ENCODE measurements around the gene ZNF431. TPM values are rescaled to one million over a fixed set of nuclear protein-coding genes. Genes with fewer than 3 reads are reported as not detected.
A peak's percentile ranks its signal among the peaks of the same experiment; 100 is the strongest.

Gene ZNF431
- total and polyA plus RNA-seq, 2 experiments from 2014 or later: 18.0 to 47.5 TPM

DNA sequence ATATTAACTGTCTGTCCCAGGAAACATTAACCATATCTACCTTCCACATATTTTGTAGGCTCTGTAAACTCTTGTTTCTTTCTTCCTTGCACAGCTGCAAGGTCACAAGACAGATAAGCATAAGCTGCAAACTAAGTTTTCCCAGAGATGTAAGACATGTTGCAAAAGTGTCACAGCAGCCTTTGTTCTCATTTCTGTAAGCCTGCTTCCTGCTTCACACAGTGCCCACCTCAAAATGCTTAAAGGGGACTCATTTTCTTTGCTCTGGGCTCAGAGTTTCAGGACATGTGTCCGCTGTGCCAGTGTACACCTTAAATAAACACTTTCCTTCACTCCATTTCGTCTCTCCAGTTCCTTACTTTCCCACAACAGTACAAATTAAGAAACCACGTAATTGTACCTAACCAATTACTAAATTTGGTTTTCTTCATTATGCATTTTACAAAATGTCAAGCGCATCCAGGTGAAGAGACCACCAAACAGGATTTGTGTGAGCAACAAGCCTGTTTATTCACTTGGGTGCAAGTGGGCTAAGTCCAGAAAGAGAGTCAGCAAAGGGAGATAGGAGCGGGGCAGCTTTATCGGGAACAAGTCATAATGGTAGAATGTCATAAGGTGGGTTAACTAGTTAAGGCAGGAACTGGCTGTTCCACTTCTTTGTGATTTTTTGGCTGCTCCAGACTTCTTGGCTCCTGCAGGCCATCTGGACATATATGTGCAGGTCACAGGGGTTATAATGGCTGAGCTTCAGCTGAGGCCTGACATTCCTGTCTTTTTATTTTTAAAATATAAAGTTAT lies 12.7 kb upstream of the ZNF431 start:
- Histone ChIP-seq H3K27me3 (ENCODE audit: insufficient read depth) (no peaks in the 10 kb centered on the region), H3F3A (replicated peaks; ENCODE audit: low read depth) (no peaks in the 10 kb centered on the region), H2AFZ (peak overlapping the region; percentile 73; the same call in 1 of the 2 replicates), H3K79me2 (replicated peaks; ENCODE audit: insufficient read depth) (no peaks in the 10 kb centered on the region), H3K4me1 (ENCODE audit: insufficient read depth) (peaks cover 7% of the 10 kb centered on the region; the same call in 1 of the 2 replicates), H3K27ac (ENCODE audit: low read depth) (no peak overlapping the region), H3K4me3 (no peak overlapping the region), H3K36me3 (ENCODE audit: insufficient read depth) (no peaks in the 10 kb centered on the region), H3K9me2 (ENCODE audit: insufficient read depth) (no peaks in the 10 kb centered on the region), H4K20me1 (replicated peaks; ENCODE audit: insufficient read depth) (no peaks in the 10 kb centered on the region), H3K4me2 (no peak overlapping the region)
- TF ChIP-seq ZNF331 (CRISPR knock-in tag; IDR thresholded peaks at IDR 0.05; ENCODE audit: low read depth): no peak
- no peak for TF ChIP-seq JUNB (IDR thresholded peaks at IDR 0.05; ENCODE audit: unreplicated experiment)
- no peak for TF ChIP-seq EZH2 (IDR thresholded peaks at IDR 0.05; ENCODE audit: low read depth, unreplicated experiment)
- TF ChIP-seq, protein P1, sequence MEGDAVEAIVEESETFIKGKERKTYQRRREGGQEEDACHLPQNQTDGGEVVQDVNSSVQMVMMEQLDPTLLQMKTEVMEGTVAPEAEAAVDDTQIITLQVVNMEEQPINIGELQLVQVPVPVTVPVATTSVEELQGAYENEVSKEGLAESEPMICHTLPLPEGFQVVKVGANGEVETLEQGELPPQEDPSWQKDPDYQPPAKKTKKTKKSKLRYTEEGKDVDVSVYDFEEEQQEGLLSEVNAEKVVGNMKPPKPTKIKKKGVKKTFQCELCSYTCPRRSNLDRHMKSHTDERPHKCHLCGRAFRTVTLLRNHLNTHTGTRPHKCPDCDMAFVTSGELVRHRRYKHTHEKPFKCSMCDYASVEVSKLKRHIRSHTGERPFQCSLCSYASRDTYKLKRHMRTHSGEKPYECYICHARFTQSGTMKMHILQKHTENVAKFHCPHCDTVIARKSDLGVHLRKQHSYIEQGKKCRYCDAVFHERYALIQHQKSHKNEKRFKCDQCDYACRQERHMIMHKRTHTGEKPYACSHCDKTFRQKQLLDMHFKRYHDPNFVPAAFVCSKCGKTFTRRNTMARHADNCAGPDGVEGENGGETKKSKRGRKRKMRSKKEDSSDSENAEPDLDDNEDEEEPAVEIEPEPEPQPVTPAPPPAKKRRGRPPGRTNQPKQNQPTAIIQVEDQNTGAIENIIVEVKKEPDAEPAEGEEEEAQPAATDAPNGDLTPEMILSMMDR (conservative IDR thresholded peaks at IDR 0.05; ENCODE audit: low read depth in 2 of 2): no peak
- Mint-ChIP-seq H3K27ac (peak overlapping the region; percentile 49; the same call in 1 of the 2 replicates), H3K27me3 (ENCODE audit: insufficient read depth, low read depth, poor library complexity) (peaks cover 3% of the 10 kb centered on the region), H3K4me3 (no peak overlapping the region), H3K36me3 (ENCODE audit: low read depth) (peaks cover 6% of the 10 kb centered on the region), H3K4me1 (peaks cover 17% of the 10 kb centered on the region), H3K9me3 (peaks cover 13% of the 10 kb centered on the region)
- ATAC-seq: no peak
- DNase-seq (ENCODE audit: low spot score): no peak

DNA sequence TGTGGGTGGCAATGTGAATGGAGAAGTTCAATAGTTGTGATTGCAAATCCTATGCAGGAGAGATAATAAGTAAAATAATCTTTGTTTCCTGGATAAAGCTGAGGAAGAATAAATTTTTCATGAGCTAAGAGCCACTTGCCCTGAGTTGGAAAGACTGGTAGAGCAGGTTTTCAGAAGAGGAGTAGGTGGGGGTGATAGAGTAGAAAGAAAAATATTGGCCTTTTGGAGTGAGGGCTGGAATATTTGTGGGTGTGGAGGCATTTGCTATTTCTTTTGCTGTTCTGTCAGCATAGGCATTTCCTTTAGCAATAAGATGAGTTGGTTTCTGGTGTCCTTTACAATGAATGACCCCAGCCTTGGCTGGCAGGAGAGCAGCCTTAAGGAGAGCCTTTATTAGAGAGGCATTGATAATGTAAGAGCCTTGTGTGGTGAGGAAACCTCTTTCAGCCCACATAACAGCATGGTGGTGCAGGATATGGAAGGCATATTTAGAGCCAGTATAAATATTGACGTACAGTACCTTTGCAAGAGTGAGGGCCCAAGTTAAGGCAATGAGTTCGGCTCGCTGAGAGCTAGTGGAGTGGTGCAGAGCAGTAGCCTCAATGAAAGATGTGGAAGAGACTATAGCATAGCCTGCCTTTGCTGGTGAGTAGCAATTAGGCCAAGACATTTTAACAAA lies 11.6 kb upstream of the ZNF431 start:
- Histone ChIP-seq H3K79me2 (replicated peaks; ENCODE audit: insufficient read depth) (no peaks in the 10 kb centered on the region), H3K4me2 (peak overlapping the region; percentile 61; the same call in 1 of the 2 replicates), H4K20me1 (replicated peaks; ENCODE audit: insufficient read depth) (no peaks in the 10 kb centered on the region), H2AFZ (no peak overlapping the region), H3K9me2 (ENCODE audit: insufficient read depth) (0 out of 2 replicates have a peak, but pooled peaks cover 2% of the 10 kb centered on the region), H3K4me3 (no peak overlapping the region), H3K27me3 (ENCODE audit: insufficient read depth) (no peaks in the 10 kb centered on the region), H3K36me3 (ENCODE audit: insufficient read depth) (no peaks in the 10 kb centered on the region), H3K27ac (ENCODE audit: low read depth) (no peak overlapping the region), H3K4me1 (ENCODE audit: insufficient read depth) (peaks cover 7% of the 10 kb centered on the region; the same call in 1 of the 2 replicates), H3F3A (replicated peaks; ENCODE audit: low read depth) (no peaks in the 10 kb centered on the region)
- H3K4me1 Mint-ChIP-seq: peaks cover 17% of the 10 kb centered on the region
- no peak for ATAC-seq
- peaks cover 3% of the 10 kb centered on the region for H3K27me3 Mint-ChIP-seq (ENCODE audit: insufficient read depth, low read depth, poor library complexity)
- H3K36me3 Mint-ChIP-seq (ENCODE audit: low read depth): peaks cover 6% of the 10 kb centered on the region
- DNase-seq (ENCODE audit: low spot score): no peak
- H3K9me3 Mint-ChIP-seq: peaks cover 18% of the 10 kb centered on the region
- H3K4me3 Mint-ChIP-seq: no peak overlapping the region
- H3K27ac Mint-ChIP-seq: no peak overlapping the region
- no peak for TF ChIP-seq POLR2AphosphoS5 (IDR thresholded peaks at IDR 0.05; ENCODE audit: low read depth)
- TF ChIP-seq JUNB (IDR thresholded peaks at IDR 0.05; ENCODE audit: unreplicated experiment): no peak
- TF ChIP-seq EZH2 (IDR thresholded peaks at IDR 0.05; ENCODE audit: low read depth, unreplicated experiment): no peak
- TF ChIP-seq, protein P1 (conservative IDR thresholded peaks at IDR 0.05; ENCODE audit: low read depth in 2 of 2): no peak
- no peak for TF ChIP-seq STAT1 (IDR thresholded peaks at IDR 0.05; ENCODE audit: unreplicated experiment)
- TF ChIP-seq, protein P2, sequence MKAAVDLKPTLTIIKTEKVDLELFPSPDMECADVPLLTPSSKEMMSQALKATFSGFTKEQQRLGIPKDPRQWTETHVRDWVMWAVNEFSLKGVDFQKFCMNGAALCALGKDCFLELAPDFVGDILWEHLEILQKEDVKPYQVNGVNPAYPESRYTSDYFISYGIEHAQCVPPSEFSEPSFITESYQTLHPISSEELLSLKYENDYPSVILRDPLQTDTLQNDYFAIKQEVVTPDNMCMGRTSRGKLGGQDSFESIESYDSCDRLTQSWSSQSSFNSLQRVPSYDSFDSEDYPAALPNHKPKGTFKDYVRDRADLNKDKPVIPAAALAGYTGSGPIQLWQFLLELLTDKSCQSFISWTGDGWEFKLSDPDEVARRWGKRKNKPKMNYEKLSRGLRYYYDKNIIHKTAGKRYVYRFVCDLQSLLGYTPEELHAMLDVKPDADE (IDR thresholded peaks at IDR 0.05): no peak
- TF ChIP-seq ZNF114 (CRISPR knock-in tag; IDR thresholded peaks at IDR 0.05): no peak
- TF ChIP-seq CREB1 (CRISPR knock-in tag; IDR thresholded peaks at IDR 0.05; ENCODE audit: low read depth): no peak
- TF ChIP-seq EZH2phosphoT487 (IDR thresholded peaks at IDR 0.05; ENCODE audit: unreplicated experiment): no peak
- no peak for TF ChIP-seq ZNF331 (CRISPR knock-in tag; IDR thresholded peaks at IDR 0.05; ENCODE audit: low read depth)
